ENCODE measurements around the gene ZFP92. TPM values are rescaled to one million over a fixed set of nuclear protein-coding genes. Genes with fewer than 3 reads are reported as not detected.

ZFP92 gene
- total RNA-seq, 1 donor from 2014 or later: not detected

GRCh38 chrX:153457827-153458466 is 46.7 kb downstream of the ZFP92 start:
- Histone ChIP-seq H3K27ac (no peak overlapping the region), H3K4me1 (no peaks in the 10 kb centered on the region), H3K4me3 (no peak overlapping the region), H3F3A (ENCODE audit: low read depth) (no peaks in the 10 kb centered on the region), H3K9me3 (ENCODE audit: low read depth) (no peaks in the 10 kb centered on the region), H3K36me3 (no peaks in the 10 kb centered on the region), H3K4me2 (no peak overlapping the region), H3K9ac (no peak overlapping the region), H2AFZ (replicated peaks) (no peak overlapping the region), H3K79me2 (ENCODE audit: low read depth) (no peaks in the 10 kb centered on the region), H4K20me1 (ENCODE audit: low read depth) (no peaks in the 10 kb centered on the region), H3K27me3 (no peaks in the 10 kb centered on the region)
- Mint-ChIP-seq H3K36me3 (peaks cover 8% of the 10 kb centered on the region), H3K9me3 (peaks cover 15% of the 10 kb centered on the region), H3K4me1 (no peaks in the 10 kb centered on the region), H3K27me3 (ENCODE audit: insufficient read depth, low read depth) (peaks cover 2% of the 10 kb centered on the region), H3K4me3 (no peak overlapping the region), H3K27ac (no peak overlapping the region)
- TF ChIP-seq EZH2phosphoT487 (IDR thresholded peaks at IDR 0.05): no peak
- TF ChIP-seq EZH2 (IDR thresholded peaks at IDR 0.05): no peak
- no peak for TF ChIP-seq CTCF (IDR thresholded peaks at IDR 0.05)
- DNase-seq (ENCODE audit: low spot score): no peak

- Histone ChIP-seq H3K4me3 (no peak overlapping the region), H2AFZ (replicated peaks) (no peak overlapping the region), H3K79me2 (ENCODE audit: low read depth) (no peaks in the 10 kb centered on the region), H4K20me1 (ENCODE audit: low read depth) (no peaks in the 10 kb centered on the region), H3K27me3 (no peaks in the 10 kb centered on the region), H3F3A (ENCODE audit: low read depth) (no peaks in the 10 kb centered on the region), H3K9me3 (ENCODE audit: low read depth) (no peaks in the 10 kb centered on the region), H3K4me1 (no peaks in the 10 kb centered on the region), H3K27ac (no peak overlapping the region), H3K4me2 (no peak overlapping the region), H3K9ac (no peak overlapping the region), H3K36me3 (no peaks in the 10 kb centered on the region)
- TF ChIP-seq EZH2phosphoT487 (IDR thresholded peaks at IDR 0.05): no peak
- no peak for TF ChIP-seq CTCF (IDR thresholded peaks at IDR 0.05)
- H3K27me3 Mint-ChIP-seq (ENCODE audit: insufficient read depth, low read depth): peaks cover 2% of the 10 kb centered on the region
- peaks cover 8% of the 10 kb centered on the region for H3K36me3 Mint-ChIP-seq
- peaks cover 20% of the 10 kb centered on the region for H3K9me3 Mint-ChIP-seq
- H3K27ac Mint-ChIP-seq: no peak overlapping the region
- DNase-seq (ENCODE audit: low spot score): no peak
- H3K4me1 Mint-ChIP-seq: no peaks in the 10 kb centered on the region
- no peak overlapping the region for H3K4me3 Mint-ChIP-seq
Measured at GRCh38 chrX:153458476-153458875, 47.2 kb downstream of the ZFP92 start.

GRCh38 chrX:153459986-153460385 is 48.7 kb downstream of the ZFP92 start:
- no peak overlapping the region for H3K27ac Mint-ChIP-seq
- no peaks in the 10 kb centered on the region for H3K4me1 Mint-ChIP-seq
- TF ChIP-seq EZH2phosphoT487 (IDR thresholded peaks at IDR 0.05) (no peak), CTCF (IDR thresholded peaks at IDR 0.05) (no peak), EZH2 (IDR thresholded peaks at IDR 0.05) (no peak)
- H3K4me1 ChIP-seq: no peaks in the 10 kb centered on the region
- no peaks in the 10 kb centered on the region for H4K20me1 ChIP-seq (ENCODE audit: low read depth)
- no peak for DNase-seq (ENCODE audit: low spot score)
- H3K27me3 ChIP-seq: no peaks in the 10 kb centered on the region
- H2AFZ ChIP-seq (replicated peaks): no peak overlapping the region
- no peaks in the 10 kb centered on the region for H3K9me3 ChIP-seq (ENCODE audit: low read depth)
- H3K27ac ChIP-seq: no peak overlapping the region
- no peak overlapping the region for H3K9ac ChIP-seq
- no peak overlapping the region for H3K4me3 Mint-ChIP-seq
- no peak overlapping the region for H3K4me2 ChIP-seq
- H3K27me3 Mint-ChIP-seq (ENCODE audit: insufficient read depth, low read depth): no peaks in the 10 kb centered on the region
- H3K36me3 Mint-ChIP-seq: peaks cover 9% of the 10 kb centered on the region
- H3K36me3 ChIP-seq: no peaks in the 10 kb centered on the region
- H3K79me2 ChIP-seq (ENCODE audit: low read depth): no peaks in the 10 kb centered on the region
- H3K4me3 ChIP-seq: no peak overlapping the region
- H3F3A ChIP-seq (ENCODE audit: low read depth): no peaks in the 10 kb centered on the region
- peaks cover 30% of the 10 kb centered on the region for H3K9me3 Mint-ChIP-seq

All from neural progenitor cell (in vitro differentiated cells).